ENCODE measurements around the gene ULK4. TPM values are rescaled to one million over a fixed set of nuclear protein-coding genes. Genes with fewer than 3 reads are reported as not detected.

The ULK4 gene
- total RNA-seq, 4 donors from 2014 or later, result 15.8 to 20.6 (median 16.3) TPM

- ATAC-seq (ENCODE audit: low FRiP score) (no peak), DNase-seq (ENCODE audit: low spot score) (no peak)
- TF ChIP-seq, protein P1, sequence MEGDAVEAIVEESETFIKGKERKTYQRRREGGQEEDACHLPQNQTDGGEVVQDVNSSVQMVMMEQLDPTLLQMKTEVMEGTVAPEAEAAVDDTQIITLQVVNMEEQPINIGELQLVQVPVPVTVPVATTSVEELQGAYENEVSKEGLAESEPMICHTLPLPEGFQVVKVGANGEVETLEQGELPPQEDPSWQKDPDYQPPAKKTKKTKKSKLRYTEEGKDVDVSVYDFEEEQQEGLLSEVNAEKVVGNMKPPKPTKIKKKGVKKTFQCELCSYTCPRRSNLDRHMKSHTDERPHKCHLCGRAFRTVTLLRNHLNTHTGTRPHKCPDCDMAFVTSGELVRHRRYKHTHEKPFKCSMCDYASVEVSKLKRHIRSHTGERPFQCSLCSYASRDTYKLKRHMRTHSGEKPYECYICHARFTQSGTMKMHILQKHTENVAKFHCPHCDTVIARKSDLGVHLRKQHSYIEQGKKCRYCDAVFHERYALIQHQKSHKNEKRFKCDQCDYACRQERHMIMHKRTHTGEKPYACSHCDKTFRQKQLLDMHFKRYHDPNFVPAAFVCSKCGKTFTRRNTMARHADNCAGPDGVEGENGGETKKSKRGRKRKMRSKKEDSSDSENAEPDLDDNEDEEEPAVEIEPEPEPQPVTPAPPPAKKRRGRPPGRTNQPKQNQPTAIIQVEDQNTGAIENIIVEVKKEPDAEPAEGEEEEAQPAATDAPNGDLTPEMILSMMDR (IDR thresholded peaks at IDR 0.05), result no peak
These were observed 208.3 kb downstream of the ULK4 start for GRCh38 chr3:41753651-41754050.

GRCh38 chr3:41751597-41751996 lies 210.3 kb downstream of the ULK4 start:
- TF ChIP-seq, protein P1 (IDR thresholded peaks at IDR 0.05), result no peak
- DNase-seq (ENCODE audit: low spot score) (no peak), ATAC-seq (ENCODE audit: low FRiP score) (no peak)

DNA sequence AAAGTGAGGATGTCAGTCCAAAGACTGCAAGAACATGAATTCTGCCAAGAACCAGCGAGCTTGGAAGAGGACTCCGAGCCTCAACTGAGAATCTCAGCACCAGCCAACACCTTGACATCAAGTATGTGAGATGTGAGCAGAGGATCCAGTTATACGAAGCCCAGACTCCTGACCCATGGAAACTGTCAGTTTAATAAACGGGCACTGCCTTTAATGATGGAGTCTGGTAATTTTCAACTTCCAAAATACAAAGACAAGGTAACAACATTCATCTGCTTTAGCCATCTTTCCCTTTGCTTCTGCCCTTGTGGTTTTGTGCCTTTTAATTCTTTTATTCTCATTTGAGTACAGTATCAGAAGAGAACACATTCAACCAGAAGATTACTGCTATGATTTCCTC lies 211.9 kb downstream of the ULK4 start:
- DNase-seq (ENCODE audit: low spot score) (no peak), ATAC-seq (ENCODE audit: low FRiP score) (no peak)
- TF ChIP-seq, protein P1 (IDR thresholded peaks at IDR 0.05), result no peak

DNA sequence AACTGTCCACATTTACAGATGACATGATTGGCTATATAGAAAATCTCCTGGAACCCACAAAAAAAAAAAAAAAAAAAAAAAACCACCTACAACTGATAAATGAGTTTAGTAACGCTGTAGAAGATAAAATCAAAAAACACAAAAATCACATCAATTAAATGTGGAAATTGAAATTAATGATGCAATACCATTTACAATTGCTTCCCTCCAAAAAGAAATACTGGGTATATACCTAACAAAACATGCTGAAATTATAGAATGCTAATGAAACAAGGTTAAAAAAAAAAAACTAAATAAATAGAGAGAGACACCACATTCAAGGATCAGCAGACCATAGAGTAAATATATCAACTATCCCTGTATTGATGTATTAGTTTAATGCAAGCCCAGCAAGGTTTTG lies 215.7 kb downstream of the ULK4 start:
- DNase-seq (ENCODE audit: low spot score) (no peak), ATAC-seq (ENCODE audit: low FRiP score) (no peak)
- TF ChIP-seq, protein P1 (IDR thresholded peaks at IDR 0.05), result no peak

GRCh38 chr3:41742121-41742520 lies 219.8 kb downstream of the ULK4 start:
- DNase-seq (ENCODE audit: low spot score) (no peak), ATAC-seq (ENCODE audit: low FRiP score) (no peak)

GRCh38 chr3:41740374-41740886 lies 221.5 kb downstream of the ULK4 start:
- TF ChIP-seq, protein P1 (IDR thresholded peaks at IDR 0.05), result no peak
- DNase-seq (ENCODE audit: low spot score) (no peak), ATAC-seq (ENCODE audit: low FRiP score) (no peak)

More at GRCh38 chr3:41742121-41742520, 219.8 kb downstream of the ULK4 start:
- TF ChIP-seq, protein P1 (IDR thresholded peaks at IDR 0.05), result no peak

GRCh38 chr3:41726891-41727290 lies 235.0 kb downstream of the ULK4 start:
- DNase-seq (ENCODE audit: low spot score) (no peak), ATAC-seq (ENCODE audit: low FRiP score) (no peak)
- TF ChIP-seq, protein P1 (IDR thresholded peaks at IDR 0.05), result no peak

All from omental fat pad (tissue), 4 donors.